Stimulated activated CD8-positive, alpha-beta memory T cell treated with anti-CD3 and anti-CD28 coated beads, Interleukin-2, amount 100 ng/mL, for 48 hours (primary cell): Measurements from ENCODE around the gene PINK1.

ENCODE experiments used
- DNase-seq, 2 donors: peaks; one replicate each; pipeline ENCODE4 v3.0.0-alpha.2; 2020; ENCODE audit warnings: low read depth in 2 of 2

The PINK1 gene

DNA sequence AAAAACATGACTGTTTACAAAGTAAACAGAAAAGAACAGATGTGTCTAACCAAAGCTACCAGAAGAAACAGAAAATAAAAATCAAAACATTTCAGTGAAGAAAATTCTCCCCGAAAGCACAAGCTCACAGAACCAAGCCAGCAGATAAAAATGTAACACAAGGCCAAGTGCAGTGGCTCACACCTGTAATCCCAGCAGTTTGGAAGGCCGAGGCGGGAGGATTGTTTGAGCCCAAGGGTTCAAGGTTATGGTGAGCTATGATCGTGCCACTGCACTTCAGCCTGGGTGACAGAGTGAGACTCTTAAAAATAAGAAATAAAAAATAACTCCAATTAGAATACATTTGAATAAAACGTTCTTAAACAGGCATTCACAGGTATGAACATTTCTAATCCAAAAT, 47.0 kb downstream of the PINK1 start:
- no peak for DNase-seq

DNA sequence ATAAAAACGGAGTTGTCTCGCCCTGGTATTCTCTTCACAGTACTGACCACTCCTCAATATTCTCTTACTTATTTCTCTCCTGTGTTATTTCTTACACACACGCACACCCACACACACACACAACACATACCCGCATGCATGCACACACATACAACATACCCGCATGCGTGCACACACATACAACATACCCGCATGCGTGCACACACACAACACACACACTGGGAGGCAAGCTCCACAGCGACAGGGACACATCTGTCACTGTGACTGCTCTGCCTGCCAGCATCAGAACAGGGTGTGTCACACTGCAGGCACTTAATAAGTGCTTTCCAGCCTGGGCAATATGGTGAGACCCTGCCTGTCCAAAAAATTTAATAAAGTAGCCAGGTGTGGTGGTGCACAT, 48.7 kb downstream of the PINK1 start:
- no peak for DNase-seq

DNA sequence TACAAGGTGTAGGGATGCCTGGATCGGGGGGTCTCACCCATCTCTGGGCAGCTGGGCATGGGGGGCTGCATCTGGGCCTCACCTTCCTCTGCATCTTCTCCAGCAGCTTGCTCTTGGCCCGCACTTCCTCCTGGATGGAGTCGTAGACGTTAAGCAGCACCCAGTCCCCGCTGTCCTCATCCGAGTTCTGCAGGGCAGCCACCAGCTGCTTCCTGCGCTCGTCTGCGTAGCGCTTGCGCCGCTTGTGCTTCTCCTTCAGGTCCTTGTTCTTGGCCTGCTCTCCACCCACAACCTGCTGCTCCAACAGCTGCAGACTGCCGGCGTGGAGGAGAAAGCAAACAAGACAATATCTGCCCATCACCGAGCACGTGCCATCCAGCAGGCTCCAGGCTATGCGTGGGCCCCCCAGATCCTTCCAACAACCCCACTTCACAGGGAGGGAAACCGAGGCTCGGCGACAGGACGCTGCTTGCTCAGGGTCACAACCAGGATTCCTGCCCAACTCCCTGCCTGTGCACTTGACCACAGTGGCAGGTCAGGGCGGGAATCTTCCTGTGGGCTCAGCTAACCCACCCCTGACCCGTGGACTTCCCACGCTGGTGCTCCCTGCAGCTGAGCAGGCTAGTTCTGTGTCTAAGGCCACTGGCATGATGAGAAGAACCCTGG, 49.4 kb downstream of the PINK1 start:
- DNase-seq, result no peak

DNA sequence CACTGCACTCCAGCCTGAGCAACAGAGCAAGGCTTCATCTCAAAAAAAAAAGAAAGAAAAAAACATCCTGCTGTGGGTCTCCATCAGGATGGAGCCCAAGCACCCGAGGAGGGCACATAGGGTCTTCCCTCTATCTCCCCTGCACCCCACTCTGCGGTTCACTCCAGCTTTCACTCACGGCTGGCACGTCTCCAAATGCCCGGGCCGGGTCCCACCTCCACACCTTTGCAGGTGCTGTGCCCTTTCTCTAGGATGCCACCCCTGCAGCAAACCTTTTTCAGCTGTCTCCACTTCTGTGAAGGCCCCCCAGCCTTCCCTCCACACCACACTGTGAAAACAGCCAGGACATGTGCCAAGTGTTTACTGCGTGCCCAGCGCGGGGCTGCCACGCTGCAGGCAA, 50.4 kb downstream of the PINK1 start:
- DNase-seq, result no peak

DNA sequence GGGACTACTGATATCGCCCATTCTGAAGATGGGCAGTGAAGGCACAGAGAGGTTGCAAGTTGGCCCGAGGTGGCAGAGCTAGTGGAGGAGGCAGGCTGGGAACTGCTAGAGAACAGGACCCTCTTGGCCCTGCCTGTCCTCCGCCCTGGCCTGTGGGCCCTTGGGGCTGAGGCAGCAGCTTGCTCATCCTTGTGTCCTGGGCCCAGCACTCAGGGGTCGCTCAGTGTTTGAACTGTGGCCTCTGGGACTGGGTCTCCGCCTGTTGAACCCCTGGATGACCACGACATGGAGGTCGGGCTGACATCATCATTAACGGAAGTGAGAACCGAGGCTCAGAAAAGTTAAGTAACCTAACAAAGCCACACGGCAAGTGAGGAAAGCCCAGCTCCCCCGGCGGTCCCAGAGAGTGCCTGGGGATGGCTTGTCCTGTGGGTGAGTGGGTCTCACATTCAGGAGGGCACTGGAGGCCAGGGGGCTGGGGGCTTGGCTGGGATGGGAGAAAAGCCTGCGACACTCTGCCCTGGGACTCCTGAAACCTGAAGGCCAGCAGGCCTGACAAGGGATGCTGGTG, 50.9 kb downstream of the PINK1 start:
- no peak for DNase-seq

DNA sequence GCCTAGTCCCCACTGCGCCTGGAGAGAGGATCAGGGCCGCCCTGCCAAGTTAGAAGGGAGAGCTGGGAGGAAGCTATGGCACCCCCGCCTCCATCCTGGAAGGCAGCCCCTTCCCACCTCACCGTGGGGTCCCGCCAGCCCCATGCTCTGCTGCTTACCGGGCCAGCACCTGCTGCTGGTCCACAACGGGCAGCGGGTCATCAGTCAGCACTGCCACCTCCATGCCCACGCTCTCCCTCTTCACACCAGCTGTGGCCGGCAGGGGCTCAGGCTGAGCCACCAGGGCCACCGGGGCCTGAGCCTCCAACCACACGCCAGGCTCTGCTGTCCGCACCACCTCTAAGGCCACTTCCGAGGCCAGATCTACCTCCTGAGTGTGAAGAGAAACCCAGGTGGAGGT, 51.4 kb downstream of the PINK1 start:
- no peak for DNase-seq

DNA sequence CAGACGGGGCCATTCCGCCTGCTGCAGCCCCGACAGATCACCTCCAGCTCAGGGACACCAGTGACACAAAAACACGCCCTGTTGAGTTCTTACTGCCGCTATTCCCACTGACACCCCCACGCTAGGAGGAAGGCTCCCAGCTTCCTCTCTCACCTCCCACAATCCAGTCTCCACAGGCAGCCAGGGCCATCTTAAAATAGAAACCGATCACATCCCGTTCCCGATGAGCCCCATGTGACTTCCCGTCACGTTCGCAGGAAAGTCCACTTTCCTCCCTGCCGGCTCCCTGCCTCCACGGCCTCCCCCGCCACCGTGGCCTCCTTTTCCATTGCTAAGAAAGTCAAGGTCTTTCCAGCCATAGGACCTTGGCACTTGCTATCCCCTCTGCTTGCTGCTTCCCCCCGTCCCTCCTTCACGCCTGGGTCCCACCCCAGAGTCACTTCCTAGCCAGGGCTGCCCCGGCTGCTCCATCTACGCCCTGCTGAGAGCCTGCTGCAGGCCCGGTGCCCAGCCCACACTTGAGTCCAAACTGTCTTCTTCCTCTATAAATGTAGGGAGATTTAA, 51.9 kb downstream of the PINK1 start:
- no peak for DNase-seq

DNA sequence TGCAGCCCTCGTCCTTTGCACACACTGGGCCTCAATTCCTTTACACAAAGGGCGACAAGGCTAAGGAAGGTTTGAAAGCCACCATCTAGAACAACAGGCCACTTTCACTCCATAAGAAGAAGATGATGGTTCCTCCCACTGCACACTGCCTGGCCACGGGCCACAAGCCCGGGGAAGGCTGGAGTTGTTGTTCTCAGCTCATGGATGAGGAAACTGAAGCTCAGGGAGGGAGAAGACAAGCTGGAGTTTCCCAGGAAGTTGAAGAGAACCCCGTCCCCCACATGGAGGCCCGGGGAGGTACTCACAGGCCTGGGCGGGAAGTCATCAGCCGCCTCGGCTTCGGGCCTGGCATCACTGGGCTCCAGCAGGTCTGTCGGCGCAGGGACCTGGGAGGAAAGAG, 52.5 kb downstream of the PINK1 start:
- no peak for DNase-seq

DNA sequence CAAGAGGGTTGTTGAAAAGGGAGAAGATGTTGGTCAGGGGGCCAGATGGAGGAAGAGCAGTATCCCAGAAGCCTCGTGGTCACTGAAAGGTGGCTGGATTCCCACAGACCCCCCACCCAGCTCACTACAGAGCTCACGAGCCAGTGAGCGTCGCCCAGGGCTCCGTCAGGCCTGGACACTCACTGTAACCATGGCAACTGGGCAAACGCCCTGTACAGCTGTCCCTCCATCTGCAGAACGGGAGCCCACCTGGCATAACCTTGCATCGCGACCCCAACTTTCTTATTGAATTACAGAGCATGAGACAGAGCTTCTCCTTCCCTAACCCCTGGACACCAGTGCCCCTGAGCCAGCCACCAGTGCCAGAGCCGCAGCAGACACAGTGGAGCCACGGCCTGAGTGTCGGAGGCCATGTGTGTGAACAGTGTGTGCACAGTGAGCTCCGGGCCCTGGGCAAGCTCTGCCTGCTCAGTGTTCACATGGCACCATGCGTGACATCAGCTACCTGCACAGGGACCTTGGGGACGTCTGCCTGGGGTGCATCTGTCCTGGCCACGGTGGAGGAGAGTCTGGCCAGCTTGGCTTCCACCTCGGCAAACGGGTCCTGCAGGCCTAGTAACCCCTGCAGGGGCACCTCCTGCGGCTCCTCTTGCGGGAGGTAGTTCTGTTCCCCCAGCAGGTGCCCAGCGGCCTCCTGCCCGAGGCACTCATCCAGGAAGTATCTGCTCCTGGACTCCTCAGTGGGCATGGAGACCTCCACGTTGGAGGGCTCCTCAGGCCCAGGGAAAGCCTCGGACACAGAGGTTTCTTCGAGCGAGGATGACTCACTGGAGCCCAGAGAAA, 53.8 kb downstream of the PINK1 start:
- DNase-seq, result no peak

DNA sequence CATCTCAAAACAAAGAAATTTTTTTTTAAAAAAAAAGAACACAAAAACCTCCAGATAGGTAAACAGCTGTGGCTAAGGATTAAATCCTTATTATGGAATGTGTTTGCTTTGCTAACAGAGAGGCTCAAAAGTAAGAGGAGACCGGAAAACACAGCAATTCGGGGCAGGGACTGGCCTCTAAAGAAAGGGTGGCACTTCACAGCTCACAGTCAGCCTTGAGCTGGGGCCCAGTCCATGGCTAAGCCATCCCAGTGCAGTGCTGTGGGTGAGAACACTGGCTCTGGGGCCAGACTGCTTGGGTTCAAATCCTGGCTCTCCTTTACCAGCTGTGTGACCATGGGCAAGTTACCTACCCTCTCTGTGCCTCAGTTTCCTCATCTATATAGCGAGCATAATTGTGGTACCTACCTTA, 56.4 kb downstream of the PINK1 start:
- DNase-seq, result no peak

DNA sequence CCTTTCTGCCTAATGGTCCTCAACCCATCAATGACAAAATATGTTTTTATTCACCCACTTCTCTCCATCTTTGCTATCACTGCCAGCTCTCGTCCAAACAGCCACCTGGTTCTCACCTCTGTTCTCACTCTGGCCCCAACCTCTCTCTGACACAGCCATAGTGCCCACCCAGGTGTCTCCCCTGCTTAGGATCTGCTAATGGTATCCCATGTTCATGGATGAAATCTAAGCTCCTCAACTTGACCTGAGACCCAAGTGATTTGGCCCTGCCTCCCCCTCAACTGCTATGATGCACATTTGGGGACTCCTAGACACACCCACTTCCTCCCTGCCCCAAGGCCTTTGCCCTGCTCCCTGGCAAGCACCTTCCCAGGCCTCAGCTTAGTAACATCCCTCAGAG, 58.6 kb downstream of the PINK1 start:
- DNase-seq, result no peak

DNA sequence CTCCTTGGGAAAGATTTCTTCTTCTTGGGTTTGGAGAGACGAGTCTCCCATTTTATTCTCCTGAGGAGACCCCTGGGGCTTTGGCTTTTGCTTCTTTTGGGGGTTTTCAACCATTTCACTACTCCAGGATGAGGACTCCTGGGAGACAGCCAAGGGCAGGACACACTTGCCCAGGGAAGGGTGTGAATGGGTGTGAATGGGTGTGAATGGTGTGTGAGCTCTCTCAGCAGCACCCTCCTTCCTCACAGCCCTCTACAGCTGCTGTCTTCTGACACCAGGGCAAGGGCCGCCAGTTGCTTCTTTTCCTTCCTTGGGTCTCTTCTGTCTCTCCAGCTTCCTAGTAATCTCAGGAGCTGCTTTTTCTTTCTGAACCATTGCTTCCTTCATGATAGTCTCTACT, 60.4 kb downstream of the PINK1 start:
- DNase-seq, result no peak

DNA sequence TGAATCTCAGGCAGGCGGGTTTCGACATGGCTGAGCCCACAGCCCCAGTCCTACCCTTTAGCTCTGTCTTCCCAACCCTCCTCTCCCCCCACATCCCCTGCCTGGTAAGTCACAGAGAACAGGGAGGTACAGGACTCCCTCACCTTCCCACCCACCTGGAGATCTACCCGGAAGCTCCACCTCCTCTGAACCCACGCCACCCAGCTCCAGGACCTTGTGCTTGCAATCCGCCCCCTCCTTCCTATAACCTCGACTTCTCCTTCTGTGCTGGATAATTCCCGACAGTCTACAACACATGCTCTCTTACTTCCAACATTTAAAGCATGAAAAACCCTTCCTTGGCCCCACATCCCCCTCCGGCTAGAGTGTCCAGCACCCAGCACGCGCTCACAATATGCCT, 62.3 kb downstream of the PINK1 start:
- no peak for DNase-seq

DNA sequence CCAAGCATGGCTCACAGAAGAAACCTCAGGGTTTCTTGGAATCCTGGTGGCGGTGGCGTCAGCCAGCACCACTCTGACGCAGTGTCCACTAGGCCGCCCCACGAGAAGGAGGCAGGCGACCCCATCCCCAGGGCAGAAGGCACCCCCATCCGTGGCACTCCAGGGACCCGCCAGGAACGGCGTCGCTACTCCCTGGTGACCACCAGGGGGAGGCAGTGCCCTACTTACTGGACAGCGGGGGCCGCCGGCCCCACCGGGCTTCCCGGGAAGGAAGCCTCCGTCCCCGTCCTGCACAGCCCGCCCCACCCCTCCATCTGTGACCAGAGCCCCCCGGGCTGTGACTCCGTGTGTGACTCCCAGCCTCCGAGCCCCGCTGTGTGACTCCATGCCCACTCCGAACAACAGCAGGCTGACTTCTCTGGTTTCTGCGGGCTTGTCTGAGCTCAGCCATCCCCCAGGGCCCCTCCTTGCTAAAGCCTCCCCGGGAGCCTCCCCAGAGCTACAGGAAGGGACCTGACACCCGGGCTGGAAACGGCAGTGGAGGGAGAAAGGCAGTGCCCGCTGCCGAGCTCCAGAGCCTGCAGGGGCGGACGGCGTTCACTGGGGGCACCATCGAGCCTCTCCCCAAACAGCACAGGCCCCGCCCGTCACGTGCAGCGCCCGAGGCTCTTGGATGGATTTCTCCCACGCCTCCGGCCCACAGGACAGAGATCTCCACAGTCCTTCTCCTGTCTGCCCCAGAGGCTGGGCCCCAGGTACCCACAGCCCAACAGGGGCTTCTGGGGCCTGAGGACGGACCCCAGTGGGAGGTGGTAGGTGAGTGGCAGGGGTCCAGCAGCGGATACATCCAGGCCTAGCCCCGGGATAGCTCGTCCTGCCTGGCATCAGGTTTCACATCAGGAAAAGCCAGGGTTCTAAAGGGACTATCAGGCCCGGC, 63.4 kb downstream of the PINK1 start:
- peak; percentile 57 to 66 for DNase-seq

DNA sequence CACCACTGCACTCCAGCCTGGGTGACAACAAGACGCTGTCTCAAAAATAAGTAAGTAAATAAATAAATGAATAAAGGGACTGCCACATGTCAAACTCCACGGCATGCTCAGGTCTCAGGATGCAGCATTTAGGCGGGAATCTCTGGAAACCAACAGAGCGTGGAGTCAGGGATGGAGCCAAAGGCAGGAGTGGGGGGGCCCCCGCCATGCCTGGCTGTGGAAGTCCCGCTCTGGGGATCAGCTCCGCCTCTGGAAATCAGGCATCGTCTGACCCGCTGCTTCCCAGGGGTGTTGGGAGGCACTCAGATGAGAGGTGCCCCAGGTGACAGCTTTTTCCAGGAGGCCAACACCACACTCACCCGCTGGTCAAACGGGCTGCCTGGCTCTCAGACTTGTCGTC, 64.3 kb downstream of the PINK1 start:
- no peak for DNase-seq

DNA sequence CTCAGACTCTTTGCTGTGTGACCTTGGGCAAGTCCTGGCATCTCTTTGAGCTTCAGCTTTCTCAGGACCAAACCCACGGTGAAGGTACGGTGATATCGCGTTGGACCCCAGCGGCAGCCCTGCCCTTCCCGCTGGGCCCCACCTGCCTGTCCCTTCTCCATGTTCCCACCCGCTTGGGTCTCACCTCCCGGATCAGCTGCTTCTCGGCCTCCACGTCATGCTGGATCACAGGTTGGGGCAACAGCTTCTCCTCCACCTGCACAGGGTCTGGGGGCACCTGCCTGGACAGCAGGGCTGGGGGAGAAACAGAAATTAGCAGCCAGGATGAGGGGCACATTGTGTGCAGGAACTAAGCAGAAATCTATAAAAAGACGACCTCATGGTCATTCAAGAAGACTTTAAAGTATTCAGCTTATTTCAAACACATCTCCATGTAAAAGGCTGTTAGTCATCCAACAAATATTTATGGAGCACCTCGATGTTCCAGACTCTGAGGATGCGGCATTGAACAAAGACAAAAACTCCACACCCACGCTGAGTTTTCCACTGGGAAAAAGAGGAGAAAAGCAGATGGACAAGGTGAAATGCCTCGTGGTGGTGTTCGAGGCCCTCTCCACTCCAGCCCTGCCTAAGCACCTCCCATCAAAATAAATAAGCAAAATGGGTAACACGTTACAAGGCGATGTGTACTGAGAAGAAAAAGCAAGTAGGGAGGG, 65.1 kb downstream of the PINK1 start:
- DNase-seq, result no peak

DNA sequence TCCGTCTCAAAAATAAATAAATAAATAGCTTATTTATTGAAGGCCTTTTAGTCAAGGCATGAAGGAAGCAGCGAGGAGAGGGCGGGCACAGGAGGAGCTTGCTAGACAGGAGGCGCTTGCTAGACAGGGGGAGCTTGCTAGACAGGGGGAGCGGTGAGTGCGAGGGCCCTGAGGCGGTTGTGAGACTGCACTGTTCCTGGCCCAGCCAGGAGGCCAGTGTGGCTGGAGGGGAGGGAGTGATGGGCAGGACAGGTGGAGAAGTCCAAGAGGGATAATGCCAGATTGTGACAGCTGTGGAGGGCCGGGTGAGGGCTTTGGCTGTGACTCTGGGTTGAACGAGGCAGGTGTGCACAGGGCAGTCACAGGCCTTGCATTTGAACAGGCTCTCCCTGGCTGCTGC, 66.3 kb downstream of the PINK1 start:
- no peak for DNase-seq

DNA sequence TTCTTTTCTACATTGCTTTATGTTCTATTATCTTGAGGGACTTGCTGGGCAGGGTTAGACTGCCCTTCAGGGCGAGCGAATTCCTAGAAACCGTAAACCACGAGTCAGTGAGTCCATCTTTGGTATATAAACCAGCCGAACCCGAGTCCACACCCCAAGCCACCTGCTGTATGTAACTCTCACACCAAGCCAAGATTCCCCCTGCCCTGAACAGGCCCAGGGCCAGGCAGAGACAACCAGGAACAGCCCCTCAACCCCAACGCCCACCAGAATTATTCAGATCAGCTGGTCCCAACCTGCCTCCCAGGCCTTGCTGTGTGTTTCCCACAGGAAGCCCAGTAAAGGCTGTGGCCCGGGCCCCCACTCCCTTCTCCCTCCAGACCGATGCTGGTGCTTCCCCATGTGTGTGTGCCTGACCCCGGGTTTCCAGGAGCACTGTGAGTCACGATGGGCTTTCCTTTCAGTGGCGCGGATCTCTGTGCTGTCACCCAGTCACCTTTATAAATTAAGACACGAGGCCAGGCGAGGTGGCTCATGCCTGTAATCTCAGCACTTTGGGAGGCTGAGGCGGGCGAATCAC, 67.5 kb downstream of the PINK1 start:
- no peak for DNase-seq
